ENCODE measurements around the gene OR2H1. TPM values are rescaled to one million over a fixed set of nuclear protein-coding genes. Genes with fewer than 3 reads are reported as not detected.

Gene OR2H1
- polyA plus RNA-seq, 1 experiment, result not detected

- POLR2A ChIA-PET, result no interaction called here
- no peak for DNase-seq (ENCODE audit: low read depth)
- no peaks in the 10 kb centered on the region for H3K27me3 ChIP-seq (ENCODE audit: control insufficient read depth, insufficient read depth, low read length)
- CTCF ChIA-PET, result no interaction called here
- H3K4me3 ChIP-seq (ENCODE audit: low read depth, low read length), result no peak within 1 kb of the TSS
- no peak for TF ChIP-seq CTCF (IDR thresholded peaks at IDR 0.05; ENCODE audit: insufficient read depth, low read depth, low read length)
- no peaks in the 10 kb centered on the region for H3K36me3 ChIP-seq (ENCODE audit: control insufficient read depth, insufficient read depth, low read length)
These were observed 30.7 kb downstream of the OR2H1 start, which contains the start of gene MAS1L for GRCh38 chr6:29487660-29488059. TSS of gene MAS1L (minus strand) at chr6:29487956. CDS start at chr6:29487902, 54 bp downstream.

- no peak for DNase-seq (ENCODE audit: low read depth)
- Histone ChIP-seq H3K4me3 (ENCODE audit: low read depth, low read length) (no peak overlapping the region), H3K36me3 (ENCODE audit: control insufficient read depth, insufficient read depth, low read length) (no peaks in the 10 kb centered on the region), H3K27me3 (ENCODE audit: control insufficient read depth, insufficient read depth, low read length) (no peaks in the 10 kb centered on the region)
- POLR2A ChIA-PET, result no interaction called here
- CTCF ChIA-PET, result no interaction called here
- TF ChIP-seq CTCF (IDR thresholded peaks at IDR 0.05; ENCODE audit: insufficient read depth, low read depth, low read length), result no peak
These were observed 31.9 kb downstream of the OR2H1 start for GRCh38 chr6:29488874-29489273.

- no peaks in the 10 kb centered on the region for H3K27me3 ChIP-seq (ENCODE audit: control insufficient read depth, insufficient read depth, low read length)
- ChIA-PET POLR2A (no interaction called here), CTCF (no interaction called here)
- no peaks in the 10 kb centered on the region for H3K36me3 ChIP-seq (ENCODE audit: control insufficient read depth, insufficient read depth, low read length)
- H3K4me3 ChIP-seq (ENCODE audit: low read depth, low read length), result no peak overlapping the region
- no peak for TF ChIP-seq CTCF (IDR thresholded peaks at IDR 0.05; ENCODE audit: insufficient read depth, low read depth, low read length)
- DNase-seq (ENCODE audit: low read depth), result no peak
These were observed 32.3 kb downstream of the OR2H1 start for GRCh38 chr6:29489286-29489685.

GRCh38 chr6:29490055-29490454, 33.1 kb downstream of the OR2H1 start:
- DNase-seq (ENCODE audit: low read depth), result no peak
- H3K36me3 ChIP-seq (ENCODE audit: control insufficient read depth, insufficient read depth, low read length), result no peaks in the 10 kb centered on the region
- ChIA-PET POLR2A (no interaction called here), CTCF (no interaction called here)
- H3K4me3 ChIP-seq (ENCODE audit: low read depth, low read length), result no peak overlapping the region
- TF ChIP-seq CTCF (IDR thresholded peaks at IDR 0.05; ENCODE audit: insufficient read depth, low read depth, low read length), result no peak
- no peaks in the 10 kb centered on the region for H3K27me3 ChIP-seq (ENCODE audit: control insufficient read depth, insufficient read depth, low read length)

- Histone ChIP-seq H3K4me3 (ENCODE audit: low read depth, low read length) (no peak overlapping the region), H3K36me3 (ENCODE audit: control insufficient read depth, insufficient read depth, low read length) (no peaks in the 10 kb centered on the region), H3K27me3 (ENCODE audit: control insufficient read depth, insufficient read depth, low read length) (no peaks in the 10 kb centered on the region)
- ChIA-PET POLR2A (no interaction called here), CTCF (no interaction called here)
- TF ChIP-seq CTCF (IDR thresholded peaks at IDR 0.05; ENCODE audit: insufficient read depth, low read depth, low read length), result no peak
- DNase-seq (ENCODE audit: low read depth), result no peak
These were observed 33.6 kb downstream of the OR2H1 start for GRCh38 chr6:29490552-29490951.
